Loucy (cell line): Measurements from ENCODE around the gene FAM187B.

ENCODE experiments used
- H2AFZ ChIP-seq: fragments of 200-600 bp; sonication (generic); 2 replicates; pipeline ENCODE4 v1.6.0; 2016; ENCODE audit warnings: antibody characterized with exemption, mild to moderate bottlenecking, low read length, moderate library complexity
- H3F3A ChIP-seq: fragments of 200-600 bp; 2 replicates; pipeline ENCODE4 v1.6.0; 2016; ENCODE audit warnings: antibody characterized with exemption, low read depth, mild to moderate bottlenecking
- H3K27me3 ChIP-seq: fragments of 200-600 bp; sonication (generic); 2 replicates; pipeline ENCODE4 v1.6.1; 2014; ENCODE audit warnings: low read length, mild to moderate bottlenecking; ENCODE audit not compliant: insufficient read depth, poor library complexity, severe bottlenecking
- H3K36me3 ChIP-seq: fragments of 200-600 bp; sonication (generic); 2 replicates; pipeline ENCODE4 v1.6.1; 2016; ENCODE audit warnings: low read length; ENCODE audit not compliant: insufficient read depth
- H3K4me1 ChIP-seq: fragments of 200-600 bp; sonication (generic); 2 replicates; pipeline ENCODE4 v1.5.1; 2014; ENCODE audit warnings: low read length, mild to moderate bottlenecking; ENCODE audit not compliant: insufficient read depth, poor library complexity, severe bottlenecking
- H3K4me2 ChIP-seq: fragments of 200-600 bp; sonication (generic); 2 replicates; pipeline ENCODE4 v1.6.0; 2014; ENCODE audit warnings: antibody characterized with exemption, low read length, low read depth, mild to moderate bottlenecking; ENCODE audit not compliant: poor library complexity, severe bottlenecking
- H3K4me3 ChIP-seq: fragments of 200-600 bp; sonication (generic); 2 replicates; pipeline ENCODE4 v1.5.1; 2014; ENCODE audit warnings: low read length, mild to moderate bottlenecking, mixed read lengths; ENCODE audit not compliant: poor library complexity, severe bottlenecking
- H3K79me2 ChIP-seq: fragments of 200-600 bp; sonication (generic); 2 replicates; pipeline ENCODE4 v1.6.1; 2014; ENCODE audit warnings: low read length; ENCODE audit not compliant: insufficient read depth
- H3K9ac ChIP-seq: fragments of 200-600 bp; sonication (generic); 2 replicates; pipeline ENCODE4 v1.6.0; 2014; ENCODE audit warnings: mild to moderate bottlenecking, low read depth, low read length, moderate library complexity; ENCODE audit not compliant: poor library complexity, severe bottlenecking
- H3K9me2 ChIP-seq: fragments of 200-600 bp; sonication (generic); replicated peaks from 2 replicates; pipeline ENCODE4 v1.6.1; 2016; ENCODE audit warnings: low read depth, low read length, mixed read lengths
- H3K9me3 ChIP-seq: fragments of 200-600 bp; sonication (generic); 2 replicates; pipeline ENCODE4 v1.6.1; 2014; ENCODE audit warnings: mild to moderate bottlenecking, antibody characterized with exemption, low read length, low read depth; ENCODE audit not compliant: insufficient read depth
- H4K20me1 ChIP-seq: fragments of 200-600 bp; sonication (generic); 2 replicates; pipeline ENCODE4 v1.6.0; 2014; ENCODE audit warnings: antibody characterized with exemption, low read length, mild to moderate bottlenecking; ENCODE audit not compliant: insufficient read depth, poor library complexity, severe bottlenecking
- CTCF ChIP-seq: fragments of 200-600 bp; sonication (generic); conservative IDR thresholded peaks from 2 replicates; pipeline ENCODE4 v1.5.1; 2014; ENCODE audit warnings: mild to moderate bottlenecking, antibody characterized with exemption, low read length
- EZH2phosphoT487 ChIP-seq: fragments of 200-600 bp; IDR thresholded peaks from 2 replicates; pipeline ENCODE4 v1.6.1; 2018; ENCODE audit warnings: antibody characterized with exemption, mild to moderate bottlenecking, moderate library complexity, borderline replicate concordance

Gene FAM187B

GRCh38 chr19:35195830-35196229 lies 32.7 kb downstream of the FAM187B start:
- Histone ChIP-seq H4K20me1 (no peaks in the 10 kb centered on the region), H3F3A (no peaks in the 10 kb centered on the region), H3K4me3 (no peak overlapping the region), H3K4me1 (no peaks in the 10 kb centered on the region), H3K9ac (no peak overlapping the region), H3K79me2 (no peaks in the 10 kb centered on the region), H3K9me3 (peaks cover 5% of the 10 kb centered on the region; the same call in 1 of the 2 replicates), H3K9me2 (no peaks in the 10 kb centered on the region), H3K4me2 (no peak overlapping the region), H2AFZ (no peak overlapping the region), H3K36me3 (no peaks in the 10 kb centered on the region), H3K27me3 (no peaks in the 10 kb centered on the region)
- no peak for TF ChIP-seq CTCF
- TF ChIP-seq EZH2phosphoT487: no peak

GRCh38 chr19:35194012-35194984 lies 34.2 kb downstream of the FAM187B start:
- Histone ChIP-seq H3K4me3 (no peak overlapping the region), H3K9me3 (peaks cover 5% of the 10 kb centered on the region; the same call in 1 of the 2 replicates), H2AFZ (0 out of 2 replicates have a peak overlapping the region, but pooled peaks have one; percentile 20), H3K4me2 (no peak overlapping the region), H3K36me3 (no peaks in the 10 kb centered on the region), H3K79me2 (no peaks in the 10 kb centered on the region), H3K9me2 (no peaks in the 10 kb centered on the region), H4K20me1 (no peaks in the 10 kb centered on the region), H3K27me3 (no peaks in the 10 kb centered on the region), H3K4me1 (no peaks in the 10 kb centered on the region), H3F3A (no peaks in the 10 kb centered on the region), H3K9ac (no peak overlapping the region)
- TF ChIP-seq EZH2phosphoT487 (no peak), CTCF (no peak)

- Histone ChIP-seq H3K4me3 (no peak overlapping the region), H3K27me3 (no peaks in the 10 kb centered on the region)
These were observed 43.7 kb downstream of the FAM187B start for GRCh38 chr19:35184884-35185283.

More at GRCh38 chr19:35184884-35185283, 43.7 kb downstream of the FAM187B start:
- TF ChIP-seq CTCF (no peak), EZH2phosphoT487 (no peak)
- Histone ChIP-seq H3K4me1 (peaks cover under 1% of the 10 kb centered on the region), H3F3A (no peaks in the 10 kb centered on the region), H4K20me1 (no peaks in the 10 kb centered on the region), H3K36me3 (no peaks in the 10 kb centered on the region), H3K9me3 (no peaks in the 10 kb centered on the region), H3K4me2 (no peak overlapping the region), H3K9ac (no peak overlapping the region), H2AFZ (no peak overlapping the region), H3K79me2 (no peaks in the 10 kb centered on the region), H3K9me2 (no peaks in the 10 kb centered on the region)
